CD4-positive, alpha-beta T cell treated with Interleukin-10 for 1 hour (primary cell): ENCODE data around the gene CRCP.
"Not testable (repeated sequence)": the region's sequence is repeated elsewhere in the genome, so short reads cannot be mapped to it uniquely, and the experiment has no call there.

Experiments
- DNase-seq: peaks from one replicate; pipeline ENCODE4 v3.0.0-alpha.2; 2020

The CRCP gene

DNA sequence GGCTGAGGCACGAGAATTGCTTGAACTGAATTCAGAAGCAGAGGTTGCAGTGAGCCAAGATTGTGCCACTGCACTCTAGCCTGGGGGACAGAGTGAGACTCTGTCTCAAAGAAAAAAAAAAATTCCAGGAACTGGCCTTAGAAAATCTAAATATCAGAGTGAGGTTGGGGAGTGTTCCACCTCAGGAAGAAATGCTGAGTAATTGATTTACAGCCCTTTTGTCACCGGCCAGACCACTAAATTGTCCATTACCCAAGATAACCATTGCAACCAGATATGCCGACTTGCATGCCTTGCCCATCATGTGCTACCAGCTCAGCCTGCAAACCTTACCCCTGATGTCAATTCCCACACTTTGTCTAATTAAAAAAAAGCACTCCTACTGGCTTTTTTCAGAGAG, 42.4 kb downstream of the CRCP start:
- DNase-seq = no peak

DNA sequence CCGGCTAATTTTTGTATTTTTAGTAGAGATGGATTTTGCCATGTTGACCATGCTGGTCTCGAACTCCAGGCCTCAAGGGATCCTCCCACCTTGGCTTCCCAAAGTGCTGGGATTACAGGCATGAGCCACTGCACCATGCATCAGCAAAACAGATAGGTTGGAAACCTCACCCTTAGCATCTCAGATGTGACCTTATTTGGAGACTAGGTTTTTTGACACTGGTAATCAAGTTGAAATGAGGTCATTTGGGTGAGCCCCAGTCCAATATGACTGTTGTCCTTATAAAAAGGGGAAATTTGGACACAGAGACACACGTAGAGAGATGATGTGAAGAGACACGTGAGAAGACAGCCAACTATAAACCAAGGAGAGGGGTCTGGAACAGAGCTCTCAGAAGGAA, 48.0 kb downstream of the CRCP start:
- DNase-seq = no peak

DNA sequence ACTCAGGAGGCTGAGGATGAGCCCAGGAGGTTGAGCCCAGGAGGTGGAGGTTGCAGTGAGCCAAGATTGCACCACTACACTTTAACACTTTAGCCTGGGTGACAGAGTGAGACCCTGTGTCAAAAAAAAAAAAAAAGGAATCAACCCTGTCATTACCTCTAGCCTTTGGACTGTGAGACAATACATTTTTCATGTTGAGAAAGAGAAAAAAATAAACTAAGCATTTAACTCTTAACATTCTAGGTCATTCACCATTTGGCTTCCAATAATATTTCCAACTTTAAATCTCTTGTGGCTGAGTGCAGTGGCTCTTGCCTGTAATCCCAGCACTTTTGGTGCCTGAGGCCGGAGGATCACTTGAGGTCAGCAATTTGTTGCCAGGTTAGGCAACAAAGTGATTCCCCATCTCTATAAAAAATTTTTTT, 48.6 kb downstream of the CRCP start:
- no peak for DNase-seq

DNA sequence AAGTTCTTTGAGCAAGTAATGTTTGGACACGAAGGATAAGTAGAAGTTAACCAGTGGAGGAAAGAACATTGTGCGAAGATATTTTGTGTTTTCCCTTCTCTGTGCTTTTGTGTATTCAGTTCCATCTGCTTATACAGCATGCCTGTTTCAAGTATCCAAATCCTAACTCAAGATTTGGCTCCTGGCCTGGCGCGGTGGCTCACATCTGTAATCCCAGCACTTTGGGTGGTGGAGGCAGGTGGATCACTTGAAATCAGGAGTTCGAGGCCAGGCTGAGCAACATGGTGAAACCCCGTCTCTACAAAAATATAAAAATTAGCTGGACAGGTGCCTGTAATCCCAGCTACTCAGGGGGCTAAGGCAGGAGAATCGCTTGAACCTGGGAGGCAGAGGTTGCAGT, 49.7 kb downstream of the CRCP start:
- no peak for DNase-seq

DNA sequence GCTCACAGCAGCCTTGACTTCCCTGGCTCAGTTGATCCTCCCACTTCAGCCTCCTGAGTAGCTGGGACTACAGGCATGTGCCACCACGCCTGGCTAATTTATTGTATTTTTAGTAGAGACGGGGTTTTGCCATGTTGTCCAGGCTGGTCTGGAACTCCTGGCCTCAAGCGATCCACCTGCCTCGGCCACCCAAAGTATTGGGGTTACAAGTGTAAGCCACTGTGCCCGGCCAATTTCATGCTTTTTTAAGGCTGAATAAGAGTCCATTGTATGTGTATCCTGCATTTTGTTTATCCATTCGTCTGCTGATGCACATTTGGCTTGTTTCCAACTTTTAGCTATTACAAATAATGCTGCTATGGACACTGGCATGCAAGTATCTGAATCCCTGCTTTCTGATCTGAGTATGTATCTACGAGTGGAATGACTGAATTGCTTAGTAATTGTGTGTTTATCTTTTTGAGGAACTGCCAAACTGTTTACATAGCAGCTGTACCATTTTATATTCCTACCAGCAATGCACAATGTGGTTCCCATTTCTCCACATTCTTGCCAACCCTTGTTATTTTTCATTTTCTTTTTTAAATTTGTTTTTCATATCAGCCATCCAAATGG, 53.2 kb downstream of the CRCP start:
- no peak for DNase-seq

DNA sequence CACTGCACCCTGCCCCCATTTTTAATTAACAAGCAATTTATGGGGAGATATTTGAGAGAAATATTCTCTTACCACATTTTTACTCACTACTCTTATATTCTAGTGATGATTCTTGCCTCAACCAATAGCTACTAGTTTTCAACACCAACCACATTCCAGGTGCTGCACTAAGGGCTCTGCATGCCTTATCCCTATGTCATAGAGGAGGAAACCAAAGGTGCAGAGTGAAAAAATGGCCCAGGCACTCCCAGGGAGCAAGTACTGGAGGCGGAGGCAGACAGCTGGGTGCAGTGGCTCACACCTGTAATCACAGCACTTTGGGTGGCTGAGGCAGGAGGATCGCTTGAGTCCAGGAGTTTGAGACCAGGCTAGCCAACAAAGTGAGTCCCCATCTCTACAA, 55.0 kb downstream of the CRCP start:
- DNase-seq = no peak

DNA sequence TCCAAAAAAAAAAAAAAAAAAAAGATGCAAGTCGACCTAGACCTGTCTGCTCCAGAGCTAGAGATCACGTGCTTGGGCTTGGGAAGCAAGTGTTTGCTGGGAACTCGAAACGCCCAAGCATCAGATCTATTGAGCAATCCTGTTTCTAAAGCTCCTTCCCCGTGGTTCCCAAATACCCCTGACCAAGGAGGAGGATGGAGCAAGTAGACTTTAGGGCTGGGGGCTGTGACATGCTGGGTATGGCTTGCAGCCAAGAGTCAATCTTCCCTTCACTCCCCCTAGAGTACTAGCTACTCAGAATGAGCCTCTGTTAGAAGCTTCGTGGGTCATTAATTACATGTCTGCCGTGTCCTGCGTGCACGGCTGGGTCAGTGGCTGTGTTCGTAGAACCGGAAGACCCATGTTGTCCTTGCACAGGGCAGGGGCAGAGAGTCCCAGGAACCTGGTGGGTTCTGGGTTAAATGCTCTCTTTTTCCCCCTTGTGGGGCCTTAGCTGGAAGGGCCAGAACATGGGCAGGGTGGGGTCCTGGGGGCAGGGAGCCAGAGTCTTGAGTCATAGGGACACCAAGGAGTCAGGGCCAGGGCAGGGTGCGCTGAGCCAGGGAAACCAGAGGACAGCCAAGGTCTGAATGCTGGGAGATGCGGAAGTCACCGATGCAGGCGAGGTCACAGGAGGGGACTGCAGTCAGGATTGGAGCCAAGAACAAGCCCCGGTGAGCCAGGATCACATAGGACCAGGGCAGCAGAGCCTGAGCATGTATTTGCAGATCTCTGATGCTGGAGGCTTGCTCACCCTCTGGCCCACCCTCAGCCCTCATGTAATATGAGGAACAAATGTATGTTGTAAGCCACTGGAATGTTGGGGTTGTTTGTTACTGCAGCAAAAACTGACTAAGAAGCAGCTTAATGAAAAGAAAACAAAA, 55.9 kb downstream of the CRCP start:
- no peak for DNase-seq

DNA sequence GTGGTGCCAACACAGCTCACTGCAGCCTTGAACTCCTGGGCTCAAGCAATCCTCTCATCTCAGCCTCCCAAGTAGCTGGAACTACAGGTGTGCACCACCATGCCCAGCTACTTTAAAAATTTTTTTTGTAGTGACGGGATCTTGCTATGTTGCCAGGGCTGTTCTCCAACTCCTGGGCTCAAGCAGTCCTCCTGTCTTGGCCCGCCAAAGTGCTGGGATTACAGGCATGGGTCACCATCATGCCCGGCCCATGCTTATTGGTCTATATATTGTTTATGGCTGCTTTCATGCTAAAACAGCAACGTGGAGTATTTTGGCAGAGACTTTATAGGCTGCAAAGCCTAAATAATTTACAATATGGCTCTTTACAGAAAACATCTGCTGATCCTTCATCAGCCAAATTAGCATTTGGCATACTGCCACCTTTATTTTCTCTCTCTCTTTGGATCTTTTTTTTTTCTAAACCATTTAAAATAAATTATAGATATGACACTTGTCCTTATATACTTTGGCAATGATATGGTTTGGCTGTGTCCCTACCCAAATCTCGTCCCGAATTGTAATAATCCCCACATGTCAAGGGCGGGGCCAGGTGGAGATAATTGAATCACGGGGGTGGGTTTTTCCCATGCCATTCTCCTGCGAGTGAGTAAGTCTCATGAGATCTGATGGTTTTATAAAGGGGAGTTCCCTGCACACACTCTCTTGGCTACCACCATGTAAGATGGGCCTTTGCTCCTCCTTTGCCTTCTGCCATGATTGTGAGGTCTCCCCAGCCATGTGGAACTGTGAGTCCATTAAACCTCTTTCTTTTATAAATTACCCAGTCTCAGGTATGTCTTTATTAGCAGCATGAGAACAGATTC, 58.1 kb downstream of the CRCP start:
- not testable (repeated sequence) for DNase-seq

DNA sequence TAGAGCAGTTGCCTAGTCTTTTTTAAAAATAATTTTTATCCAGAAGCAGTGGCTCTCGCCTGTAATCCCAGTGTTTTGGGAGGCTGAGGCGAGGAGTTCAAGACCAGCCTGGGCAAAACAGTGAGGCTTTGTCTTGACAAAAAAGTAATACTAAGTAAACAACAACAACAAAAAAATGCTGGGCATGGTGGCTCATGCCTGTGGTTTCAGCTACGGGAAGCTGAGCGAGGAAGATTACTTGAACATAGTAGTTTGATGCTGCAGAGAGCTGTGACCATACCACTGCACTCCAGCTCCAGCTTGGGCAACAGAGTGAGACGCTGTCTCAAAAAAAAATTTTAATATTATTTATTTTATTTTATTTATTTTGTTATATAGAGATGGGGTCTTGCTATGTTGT, 59.2 kb downstream of the CRCP start:
- DNase-seq = no peak

DNA sequence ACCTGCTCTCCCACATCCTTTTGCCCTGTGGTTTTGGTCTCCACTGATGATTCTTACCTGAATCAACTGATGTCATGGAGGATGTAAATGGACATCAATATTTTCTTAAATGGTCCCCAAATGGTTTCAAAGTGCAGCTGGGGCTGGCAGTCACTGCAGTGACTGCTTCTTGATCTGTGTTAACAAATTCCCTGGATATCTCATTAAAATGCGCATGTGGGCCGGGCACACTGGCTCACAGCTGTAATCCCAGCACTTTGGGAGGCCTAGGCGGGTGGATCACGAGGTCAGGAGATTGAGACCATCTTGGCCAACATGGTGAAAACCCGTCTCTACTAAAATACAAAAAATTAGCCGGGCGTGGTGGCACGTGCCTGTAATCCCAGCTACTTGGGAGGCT, 60.4 kb downstream of the CRCP start:
- DNase-seq = not testable (repeated sequence)

DNA sequence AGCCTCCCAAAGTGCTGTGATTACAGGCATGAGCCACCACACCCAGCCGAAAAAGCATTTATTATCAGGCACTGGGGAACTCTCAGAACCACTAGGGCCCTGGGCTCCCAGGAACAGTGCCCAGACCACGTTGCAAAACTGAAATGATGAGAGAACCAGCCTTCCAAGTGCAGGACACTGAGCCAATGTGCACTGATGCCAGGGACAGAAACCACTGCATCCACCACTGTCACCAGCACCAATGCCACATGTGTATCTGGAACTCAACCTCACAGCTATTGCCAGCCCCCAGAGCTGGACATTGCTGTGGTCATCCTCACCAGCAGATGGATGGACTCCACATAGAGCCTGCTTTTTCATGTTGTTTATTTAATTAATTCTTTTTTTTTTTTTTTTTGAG, 62.3 kb downstream of the CRCP start:
- DNase-seq = no peak

DNA sequence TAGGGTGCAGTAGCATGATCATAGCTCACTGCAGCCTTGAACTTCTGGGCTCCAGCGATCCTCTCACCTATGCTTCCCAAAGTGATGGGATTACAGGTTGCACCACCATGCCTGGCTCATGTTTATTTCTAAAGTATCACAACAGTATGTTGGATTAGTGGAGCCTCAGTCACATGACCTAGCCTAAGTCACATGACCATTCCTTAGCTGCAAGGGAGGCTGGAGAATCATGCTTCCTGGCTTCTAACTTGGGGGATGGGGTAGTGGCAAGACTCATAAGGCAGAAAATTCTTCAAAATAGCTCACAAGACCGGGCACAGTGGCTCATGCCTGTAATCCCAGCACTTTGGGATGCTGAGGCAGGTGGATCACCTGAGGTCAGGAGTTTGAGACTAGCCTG, 63.6 kb downstream of the CRCP start:
- no peak for DNase-seq

DNA sequence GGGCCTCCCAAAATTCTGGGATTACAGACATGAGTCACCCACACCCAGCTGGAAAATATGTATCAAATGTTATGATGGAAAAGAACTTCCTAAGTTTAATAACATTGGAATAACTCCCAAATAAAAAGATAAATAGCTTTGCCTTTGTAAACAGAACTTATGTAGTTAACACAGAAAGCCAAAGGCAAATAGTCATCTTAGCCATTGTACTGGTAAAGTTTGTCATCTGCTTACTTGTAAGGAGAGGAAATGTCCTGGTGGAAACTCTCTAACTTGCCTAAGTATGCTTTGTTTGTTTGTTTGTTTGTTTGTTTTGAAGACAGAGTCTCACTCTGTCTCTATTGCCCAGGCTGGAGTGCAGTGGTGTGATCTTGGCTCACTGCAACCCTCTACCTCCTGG, 66.7 kb downstream of the CRCP start:
- DNase-seq = no peak

DNA sequence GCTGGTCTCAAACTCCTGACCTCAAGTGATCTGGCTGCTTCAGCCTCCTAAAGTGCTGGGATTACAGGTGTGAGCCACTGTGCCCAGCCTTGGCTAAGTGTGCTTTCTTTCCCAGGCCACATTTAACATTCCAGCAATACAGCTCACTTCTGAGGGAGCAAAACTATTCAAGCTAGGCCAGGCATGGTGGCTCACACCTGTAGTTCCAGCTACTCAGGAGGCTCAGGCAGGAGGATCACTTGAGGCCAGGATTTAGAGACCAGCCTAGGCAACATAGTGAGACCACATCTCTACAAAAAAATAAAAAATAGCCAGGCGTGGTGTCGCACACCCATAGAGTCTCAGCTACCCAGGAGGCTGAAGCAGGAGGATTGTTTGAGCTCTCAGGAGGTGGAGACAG, 67.2 kb downstream of the CRCP start:
- no peak for DNase-seq

DNA sequence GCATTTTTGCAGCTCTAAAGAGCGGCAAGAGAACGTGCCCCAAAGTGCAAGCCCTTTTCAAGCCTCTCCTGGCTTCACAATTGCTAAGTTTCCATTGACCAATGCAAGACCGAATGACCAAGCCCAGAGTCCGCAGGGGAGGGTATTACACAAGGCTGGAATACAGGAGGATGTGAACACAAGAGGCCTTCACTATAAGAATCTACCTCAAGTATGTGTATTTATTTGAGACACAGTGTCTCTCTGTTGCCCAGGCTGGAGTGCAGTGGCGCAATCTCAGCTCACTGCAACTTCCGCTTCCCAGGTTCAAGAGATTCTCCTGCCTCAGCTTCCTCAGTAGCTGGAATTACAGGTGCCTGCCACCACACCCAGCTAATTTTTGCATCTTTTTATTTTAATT, 68.3 kb downstream of the CRCP start:
- no peak for DNase-seq

DNA sequence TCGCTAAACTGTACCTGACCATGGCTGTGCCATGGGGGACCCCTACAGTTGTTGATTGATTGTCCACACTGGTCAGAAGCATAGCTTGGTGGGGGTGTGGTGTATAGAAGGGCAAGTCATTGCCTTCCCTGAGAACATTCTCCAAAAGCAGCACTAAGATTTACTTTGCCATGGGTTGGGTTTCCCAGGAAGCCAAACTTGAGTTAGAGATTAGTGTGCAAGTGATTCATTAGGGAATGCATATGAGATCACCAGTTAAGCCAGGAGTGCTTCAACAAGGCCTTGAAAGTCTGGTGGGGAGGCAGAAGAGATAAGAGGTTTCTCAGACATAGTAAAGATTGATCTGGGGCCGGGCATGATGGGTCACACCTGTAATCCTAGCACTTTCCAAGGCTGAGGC, 69.1 kb downstream of the CRCP start:
- DNase-seq = no peak

DNA sequence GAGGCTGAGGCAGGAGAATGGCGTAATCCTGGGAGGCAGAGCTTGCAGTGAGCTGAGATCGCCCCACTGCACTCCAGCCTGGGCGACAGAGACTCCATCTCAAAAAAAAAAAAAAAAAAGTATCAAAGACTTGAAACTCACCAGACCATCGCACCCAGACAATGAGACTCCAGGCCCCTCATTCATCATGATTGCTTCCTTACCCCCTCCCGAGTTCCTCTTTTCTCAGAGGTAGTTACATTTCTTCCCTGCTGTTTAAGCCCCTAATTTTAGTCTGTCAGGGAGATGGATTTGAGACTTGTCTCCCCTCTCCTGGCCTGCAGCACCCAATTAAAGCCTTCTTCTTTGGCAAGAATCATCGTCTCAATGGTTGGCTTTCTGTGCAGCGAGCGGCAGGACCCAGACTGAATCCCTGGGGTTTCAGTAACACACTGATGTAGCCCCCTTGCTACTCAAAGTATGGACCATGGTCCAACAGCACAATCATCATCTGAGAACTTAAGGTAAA, 71.1 kb downstream of the CRCP start:
- DNase-seq = no peak

DNA sequence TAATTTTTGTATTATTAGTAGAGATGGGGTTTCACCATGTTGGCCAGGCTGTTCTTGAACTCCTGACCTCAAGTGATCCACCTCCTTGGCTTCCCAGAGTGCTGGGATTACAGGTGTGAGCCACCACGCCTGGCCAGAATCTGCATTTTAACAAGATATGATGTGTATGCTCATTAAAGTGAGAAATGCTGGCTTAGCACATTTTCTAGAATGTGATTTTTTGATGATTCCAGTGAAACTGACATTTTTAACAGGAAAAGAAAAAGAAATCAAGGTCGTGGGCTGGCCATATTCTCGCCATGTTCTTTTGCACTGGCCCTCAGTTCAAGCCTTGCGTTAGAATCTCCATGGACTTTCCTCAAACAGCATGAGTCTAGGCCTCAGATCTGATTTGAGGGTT, 72.3 kb downstream of the CRCP start:
- no peak for DNase-seq

DNA sequence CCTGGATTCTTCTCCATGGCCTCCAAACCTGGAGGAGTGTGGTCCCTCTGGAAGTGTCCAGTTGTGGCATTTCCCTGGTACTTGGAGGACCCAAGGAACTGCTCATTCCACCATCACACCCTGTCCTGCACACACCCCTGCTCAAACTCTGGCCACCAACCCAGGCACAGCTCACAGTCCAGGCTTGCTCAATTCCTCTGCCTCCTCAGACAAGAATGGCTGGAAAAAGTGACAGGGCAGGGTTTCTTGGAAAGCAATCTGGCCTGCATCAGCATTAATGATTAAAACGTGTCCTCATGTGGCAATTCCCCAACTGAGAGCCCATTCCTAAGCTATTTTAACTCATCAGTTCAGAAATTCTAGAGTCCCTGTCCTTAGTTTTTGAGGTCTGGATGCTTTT, 73.3 kb downstream of the CRCP start:
- DNase-seq = no peak

DNA sequence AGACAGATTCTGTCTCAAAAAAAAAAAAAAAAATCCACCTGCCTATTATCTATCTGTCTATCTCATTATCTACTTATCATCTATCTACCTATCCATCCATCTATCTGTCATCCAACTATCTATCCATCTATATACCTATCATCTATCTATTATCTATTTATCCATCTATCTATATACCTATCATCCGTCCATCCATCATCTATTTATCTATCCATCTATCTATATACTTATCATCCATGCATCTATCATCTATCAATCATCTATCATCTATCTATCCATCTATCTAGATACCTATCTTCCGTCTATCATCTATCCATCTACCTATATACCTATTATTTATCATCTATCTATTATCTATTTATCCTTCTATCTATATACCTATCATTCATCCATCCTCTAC, 74.0 kb downstream of the CRCP start:
- DNase-seq = no peak

DNA sequence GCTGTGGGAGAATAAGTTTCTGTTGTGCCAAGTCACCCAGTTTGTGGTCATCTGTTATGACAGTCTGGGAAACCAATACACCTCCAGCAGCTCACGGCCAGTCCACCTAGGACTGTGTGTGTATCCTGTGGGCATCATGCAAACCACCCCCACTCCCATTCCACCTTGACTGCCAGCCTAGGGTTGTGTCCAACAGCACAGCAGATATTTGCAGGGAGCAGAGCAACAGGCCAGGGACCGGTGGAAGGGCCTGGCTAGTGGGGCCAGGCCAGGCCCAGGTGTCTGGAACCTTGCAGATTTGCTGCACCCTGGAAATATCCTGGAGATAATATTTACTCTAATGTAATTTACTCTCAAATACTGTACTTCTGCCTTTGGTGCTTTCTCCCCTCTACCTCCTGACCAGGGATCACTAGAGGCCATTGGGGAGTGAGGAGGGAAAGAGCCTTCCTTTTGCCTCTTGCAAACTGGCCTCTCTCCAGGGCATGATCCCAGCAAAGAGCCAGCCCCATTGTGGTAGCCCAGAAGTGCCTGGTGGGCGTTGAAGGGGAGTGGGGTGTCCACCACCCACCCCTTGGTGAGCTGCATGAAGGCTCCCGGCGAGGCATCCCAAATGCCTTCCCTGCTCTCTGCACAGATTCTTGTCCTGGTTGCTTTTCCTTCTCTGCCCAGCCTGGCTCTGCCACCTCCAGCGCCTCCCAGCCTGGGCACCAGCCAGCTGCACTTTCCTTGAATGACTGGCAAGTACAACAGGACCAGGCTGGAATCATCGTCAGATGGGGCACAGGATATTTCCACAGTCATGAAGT, 75.3 kb downstream of the CRCP start:
- no peak for DNase-seq

DNA sequence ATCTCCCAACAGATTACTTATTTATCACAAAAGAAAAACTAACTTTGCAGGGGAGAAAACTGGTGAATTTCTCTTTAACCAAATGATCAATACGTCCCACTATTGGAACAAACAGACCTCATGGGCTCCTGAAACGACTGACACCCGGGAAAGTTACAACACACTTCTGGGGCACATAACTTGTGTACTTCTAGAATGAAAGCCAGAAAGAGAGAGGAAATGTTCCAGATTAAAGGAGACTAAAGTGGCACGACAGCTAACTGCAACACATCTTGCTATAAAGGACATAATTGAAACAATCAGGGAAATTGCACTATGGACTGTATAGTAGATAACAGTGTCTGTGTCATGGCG, 75.8 kb downstream of the CRCP start:
- no peak for DNase-seq
